SK-N-SH treated with all-trans-retinoic acid at 6 μM for 48 hours (cell line): ENCODE data around the gene ATG12.
"Not testable (repeated sequence)": the region's sequence is repeated elsewhere in the genome, so short reads cannot be mapped to it uniquely, and the experiment has no call there.

Experiments
- ATAC-seq: fragments of 200-7000 bp; cut with Tn5 transposase; 3 replicates; pipeline ENCODE4 v1.9.1; 2020; ENCODE audit warnings: mild to moderate bottlenecking, moderate library complexity
- BACH2 ChIP-seq: fragments of 250-450 bp; sonication (Bioruptor Pico); IDR thresholded peaks from 2 replicates; pipeline ENCODE4 v1.9.0; 2021; ENCODE audit warnings: mild to moderate bottlenecking, borderline replicate concordance
- CSDC2 ChIP-seq: fragments of 250-450 bp; sonication (Bioruptor Pico); IDR thresholded peaks from 2 replicates; pipeline ENCODE4 v1.5.0; 2020; ENCODE audit warnings: mild to moderate bottlenecking, moderate library complexity
- ESRRG ChIP-seq: fragments of 250-450 bp; sonication (Bioruptor Pico); IDR thresholded peaks from 2 replicates; pipeline ENCODE4 v1.6.1; 2021; ENCODE audit warnings: mild to moderate bottlenecking
- GLIS3 ChIP-seq: fragments of 250-450 bp; sonication (Bioruptor Pico); IDR thresholded peaks from 2 replicates; pipeline ENCODE4 v1.5.0; 2020; ENCODE audit warnings: mild to moderate bottlenecking, moderate library complexity
- ISL1 ChIP-seq: fragments of 250-450 bp; sonication (Bioruptor Pico); IDR thresholded peaks from 2 replicates; pipeline ENCODE4 v2.1.2; 2022; ENCODE audit warnings: mild to moderate bottlenecking, moderate library complexity
- OSR1 ChIP-seq: fragments of 250-450 bp; sonication (Bioruptor Pico); IDR thresholded peaks from 2 replicates; pipeline ENCODE4 v1.8.0; 2022; ENCODE audit warnings: moderate library complexity, mild to moderate bottlenecking, inconsistent platforms
- PPARA ChIP-seq: fragments of 250-450 bp; sonication (Bioruptor Pico); IDR thresholded peaks from 2 replicates; pipeline ENCODE4 v1.5.0; 2020; ENCODE audit warnings: mild to moderate bottlenecking, borderline replicate concordance
- RARB ChIP-seq: fragments of 250-450 bp; sonication (Bioruptor Pico); IDR thresholded peaks from 2 replicates; pipeline ENCODE4 v1.8.0; 2021; ENCODE audit warnings: mild to moderate bottlenecking, moderate library complexity
- SNAI2 ChIP-seq: fragments of 250-450 bp; sonication (Bioruptor Pico); IDR thresholded peaks from 2 replicates; pipeline ENCODE4 v1.5.0; 2020; ENCODE audit warnings: mild to moderate bottlenecking, moderate library complexity
- TCF4 ChIP-seq: fragments of 250-450 bp; sonication (Bioruptor Pico); IDR thresholded peaks from 2 replicates; pipeline ENCODE4 v1.8.0; 2021; ENCODE audit warnings: mild to moderate bottlenecking, moderate library complexity, borderline replicate concordance
- TOX ChIP-seq: fragments of 250-450 bp; sonication (Bioruptor Pico); IDR thresholded peaks from 2 replicates; pipeline ENCODE4 v1.8.0; 2021; ENCODE audit warnings: mild to moderate bottlenecking, moderate library complexity, borderline replicate concordance
- ZC3H10 ChIP-seq: fragments of 250-450 bp; sonication (Bioruptor Pico); IDR thresholded peaks from 2 replicates; pipeline ENCODE4 v1.5.1; 2021; ENCODE audit warnings: mild to moderate bottlenecking, moderate library complexity
- ZFP3 ChIP-seq: fragments of 250-450 bp; sonication (Bioruptor Pico); IDR thresholded peaks from 2 replicates; pipeline ENCODE4 v1.5.0; 2020; ENCODE audit warnings: mild to moderate bottlenecking, moderate library complexity
- ZFP30 ChIP-seq: fragments of 450-650 bp; formaldehyde crosslinking; IDR thresholded peaks from 2 replicates; pipeline ENCODE4 v1.5.0; 2022; ENCODE audit warnings: mild to moderate bottlenecking, moderate library complexity
- ZNF565 ChIP-seq: fragments of 450-650 bp; formaldehyde crosslinking; conservative IDR thresholded peaks from 2 replicates; pipeline ENCODE4 v1.5.0; 2020; ENCODE audit warnings: low read depth, mild to moderate bottlenecking, moderate library complexity
- ZNF70 ChIP-seq: fragments of 450-650 bp; formaldehyde crosslinking; IDR thresholded peaks from 2 replicates; pipeline ENCODE4 v1.5.0; 2020; ENCODE audit warnings: mild to moderate bottlenecking, moderate library complexity
- ZNF8 ChIP-seq: fragments of 450-650 bp; formaldehyde crosslinking; IDR thresholded peaks from 2 replicates; pipeline ENCODE4 v1.5.0; 2020; ENCODE audit warnings: mild to moderate bottlenecking, moderate library complexity
- TF ChIP-seq, protein P1 (sequence below): fragments of 250-450 bp; sonication (Bioruptor Pico); IDR thresholded peaks from 2 replicates; pipeline ENCODE4 v1.8.0; 2020; ENCODE audit warnings: mild to moderate bottlenecking, moderate library complexity, borderline replicate concordance
- TF ChIP-seq, protein P2 (sequence below): fragments of 250-450 bp; sonication (Bioruptor Pico); IDR thresholded peaks from 2 replicates; pipeline ENCODE4 v1.5.0; 2020; ENCODE audit warnings: mild to moderate bottlenecking, moderate library complexity
- TF ChIP-seq, protein P3 (sequence below): fragments of 250-450 bp; sonication (Bioruptor Pico); IDR thresholded peaks from 2 replicates; pipeline ENCODE4 v1.8.0; 2021; ENCODE audit warnings: low read depth, mild to moderate bottlenecking, moderate library complexity, borderline replicate concordance
- TF ChIP-seq, protein P4 (sequence below): fragments of 250-450 bp; sonication (Bioruptor Pico); IDR thresholded peaks from 2 replicates; pipeline ENCODE4 v1.5.1; 2020; ENCODE audit warnings: low read depth, mild to moderate bottlenecking, moderate library complexity

ATG12 gene

DNA sequence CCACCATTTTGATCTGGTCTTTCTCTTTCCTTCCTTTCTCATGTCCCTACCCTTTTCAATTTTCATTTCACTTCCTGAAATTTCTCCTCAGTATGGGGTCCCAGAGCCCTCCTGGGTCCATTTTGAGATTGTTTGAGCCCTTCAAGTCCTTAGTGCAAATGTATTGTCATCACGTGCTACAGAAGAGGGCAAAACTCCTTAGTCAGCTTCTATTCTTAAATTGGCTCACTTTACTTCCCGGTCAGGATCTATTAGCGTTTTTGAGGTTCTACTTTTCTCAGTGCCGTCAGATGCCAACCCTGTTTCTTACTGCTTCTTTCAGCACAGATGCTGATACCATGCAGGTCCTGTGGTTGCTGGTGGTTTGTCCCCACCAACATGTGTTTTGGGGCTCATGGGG lies 5.9 kb downstream of the ATG12 start:
- ATAC-seq = no peak
- TF ChIP-seq ZNF8 (CRISPR knock-in tag) = no peak
- TF ChIP-seq ZNF565 = no peak
- no peak for TF ChIP-seq ZC3H10 (CRISPR knock-in tag)
- TF ChIP-seq ZNF70 = no peak
- TF ChIP-seq TCF4 (CRISPR knock-in tag) = no peak
- TF ChIP-seq, protein P1, sequence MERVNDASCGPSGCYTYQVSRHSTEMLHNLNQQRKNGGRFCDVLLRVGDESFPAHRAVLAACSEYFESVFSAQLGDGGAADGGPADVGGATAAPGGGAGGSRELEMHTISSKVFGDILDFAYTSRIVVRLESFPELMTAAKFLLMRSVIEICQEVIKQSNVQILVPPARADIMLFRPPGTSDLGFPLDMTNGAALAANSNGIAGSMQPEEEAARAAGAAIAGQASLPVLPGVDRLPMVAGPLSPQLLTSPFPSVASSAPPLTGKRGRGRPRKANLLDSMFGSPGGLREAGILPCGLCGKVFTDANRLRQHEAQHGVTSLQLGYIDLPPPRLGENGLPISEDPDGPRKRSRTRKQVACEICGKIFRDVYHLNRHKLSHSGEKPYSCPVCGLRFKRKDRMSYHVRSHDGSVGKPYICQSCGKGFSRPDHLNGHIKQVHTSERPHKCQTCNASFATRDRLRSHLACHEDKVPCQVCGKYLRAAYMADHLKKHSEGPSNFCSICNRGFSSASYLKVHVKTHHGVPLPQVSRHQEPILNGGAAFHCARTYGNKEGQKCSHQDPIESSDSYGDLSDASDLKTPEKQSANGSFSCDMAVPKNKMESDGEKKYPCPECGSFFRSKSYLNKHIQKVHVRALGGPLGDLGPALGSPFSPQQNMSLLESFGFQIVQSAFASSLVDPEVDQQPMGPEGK = no peak
- no peak for TF ChIP-seq GLIS3 (CRISPR knock-in tag)
- TF ChIP-seq, all 23 proteins: peak for 0

DNA sequence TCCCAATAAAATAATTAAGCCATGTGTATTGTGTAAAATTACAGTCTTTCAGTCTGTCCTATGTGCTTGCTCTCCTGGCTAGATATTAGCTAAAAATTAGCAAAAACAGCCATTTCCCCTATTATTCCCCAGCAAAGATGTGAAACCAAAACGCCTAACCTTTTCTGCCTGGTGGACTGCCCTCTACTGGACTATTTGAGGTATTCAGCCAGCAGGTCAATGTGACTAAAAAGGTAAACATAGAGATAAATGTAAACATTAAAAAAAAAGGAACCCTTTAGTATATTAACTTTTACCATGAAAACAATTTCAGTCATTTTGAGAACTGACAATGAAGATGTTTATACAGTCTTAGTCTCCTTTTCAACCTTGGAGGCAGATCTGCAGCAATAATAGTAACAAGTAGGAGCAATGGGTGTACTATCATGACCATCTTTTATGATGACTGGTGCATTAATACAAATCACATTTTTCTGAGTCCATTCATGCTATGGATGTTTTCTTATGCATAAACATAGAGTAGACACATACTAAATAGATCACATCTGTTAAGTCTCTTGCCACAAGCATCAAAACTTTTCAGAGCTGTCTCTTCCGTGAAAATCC lies 10.1 kb downstream of the ATG12 start:
- TF ChIP-seq TOX (CRISPR knock-in tag) (no peak), ZNF70 (no peak)
- TF ChIP-seq, protein P1 = no peak
- TF ChIP-seq, all 23 proteins: peak for 0
- ATAC-seq = peak; percentile 84

DNA sequence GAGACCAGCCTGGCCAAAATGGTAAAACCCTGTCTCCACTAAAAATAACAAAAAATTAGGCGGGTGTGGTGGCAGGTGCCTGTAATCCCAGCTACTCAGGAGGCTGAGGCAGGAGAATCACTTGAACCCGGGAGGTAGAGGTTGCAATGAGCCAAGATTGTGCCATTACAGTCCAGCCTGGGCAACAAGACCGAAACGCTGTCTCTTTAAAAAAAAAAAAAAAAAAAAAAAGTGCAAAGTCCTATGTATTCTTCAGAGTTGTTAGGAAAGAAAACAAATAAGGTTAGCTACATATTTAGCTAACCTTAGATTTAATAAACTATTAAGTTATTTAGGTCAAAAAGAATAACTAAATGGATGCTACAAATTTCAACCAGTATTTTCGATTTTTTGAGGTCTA lies 11.5 kb downstream of the ATG12 start:
- ATAC-seq = no peak
- TF ChIP-seq ZC3H10 (CRISPR knock-in tag) (no peak), PPARA (CRISPR knock-in tag) (no peak), CSDC2 (CRISPR knock-in tag) (no peak), ZFP3 (no peak), RARB (CRISPR knock-in tag) (no peak), ZNF8 (CRISPR knock-in tag) (no peak), BACH2 (CRISPR knock-in tag) (no peak), ESRRG (CRISPR knock-in tag) (no peak), SNAI2 (CRISPR knock-in tag) (no peak), ZFP30 (CRISPR knock-in tag) (no peak), GLIS3 (CRISPR knock-in tag) (no peak), ISL1 (no peak), ZNF70 (no peak)
- TF ChIP-seq, protein P2, sequence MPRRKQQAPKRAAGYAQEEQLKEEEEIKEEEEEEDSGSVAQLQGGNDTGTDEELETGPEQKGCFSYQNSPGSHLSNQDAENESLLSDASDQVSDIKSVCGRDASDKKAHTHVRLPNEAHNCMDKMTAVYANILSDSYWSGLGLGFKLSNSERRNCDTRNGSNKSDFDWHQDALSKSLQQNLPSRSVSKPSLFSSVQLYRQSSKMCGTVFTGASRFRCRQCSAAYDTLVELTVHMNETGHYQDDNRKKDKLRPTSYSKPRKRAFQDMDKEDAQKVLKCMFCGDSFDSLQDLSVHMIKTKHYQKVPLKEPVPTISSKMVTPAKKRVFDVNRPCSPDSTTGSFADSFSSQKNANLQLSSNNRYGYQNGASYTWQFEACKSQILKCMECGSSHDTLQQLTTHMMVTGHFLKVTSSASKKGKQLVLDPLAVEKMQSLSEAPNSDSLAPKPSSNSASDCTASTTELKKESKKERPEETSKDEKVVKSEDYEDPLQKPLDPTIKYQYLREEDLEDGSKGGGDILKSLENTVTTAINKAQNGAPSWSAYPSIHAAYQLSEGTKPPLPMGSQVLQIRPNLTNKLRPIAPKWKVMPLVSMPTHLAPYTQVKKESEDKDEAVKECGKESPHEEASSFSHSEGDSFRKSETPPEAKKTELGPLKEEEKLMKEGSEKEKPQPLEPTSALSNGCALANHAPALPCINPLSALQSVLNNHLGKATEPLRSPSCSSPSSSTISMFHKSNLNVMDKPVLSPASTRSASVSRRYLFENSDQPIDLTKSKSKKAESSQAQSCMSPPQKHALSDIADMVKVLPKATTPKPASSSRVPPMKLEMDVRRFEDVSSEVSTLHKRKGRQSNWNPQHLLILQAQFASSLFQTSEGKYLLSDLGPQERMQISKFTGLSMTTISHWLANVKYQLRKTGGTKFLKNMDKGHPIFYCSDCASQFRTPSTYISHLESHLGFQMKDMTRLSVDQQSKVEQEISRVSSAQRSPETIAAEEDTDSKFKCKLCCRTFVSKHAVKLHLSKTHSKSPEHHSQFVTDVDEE = no peak
- TF ChIP-seq, protein P1 = no peak
- TF ChIP-seq, protein P3, sequence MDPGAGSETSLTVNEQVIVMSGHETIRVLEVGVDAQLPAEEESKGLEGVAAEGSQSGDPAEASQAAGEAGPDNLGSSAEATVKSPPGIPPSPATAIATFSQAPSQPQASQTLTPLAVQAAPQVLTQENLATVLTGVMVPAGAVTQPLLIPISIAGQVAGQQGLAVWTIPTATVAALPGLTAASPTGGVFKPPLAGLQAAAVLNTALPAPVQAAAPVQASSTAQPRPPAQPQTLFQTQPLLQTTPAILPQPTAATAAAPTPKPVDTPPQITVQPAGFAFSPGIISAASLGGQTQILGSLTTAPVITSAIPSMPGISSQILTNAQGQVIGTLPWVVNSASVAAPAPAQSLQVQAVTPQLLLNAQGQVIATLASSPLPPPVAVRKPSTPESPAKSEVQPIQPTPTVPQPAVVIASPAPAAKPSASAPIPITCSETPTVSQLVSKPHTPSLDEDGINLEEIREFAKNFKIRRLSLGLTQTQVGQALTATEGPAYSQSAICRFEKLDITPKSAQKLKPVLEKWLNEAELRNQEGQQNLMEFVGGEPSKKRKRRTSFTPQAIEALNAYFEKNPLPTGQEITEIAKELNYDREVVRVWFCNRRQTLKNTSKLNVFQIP (CRISPR knock-in tag) = no peak

DNA sequence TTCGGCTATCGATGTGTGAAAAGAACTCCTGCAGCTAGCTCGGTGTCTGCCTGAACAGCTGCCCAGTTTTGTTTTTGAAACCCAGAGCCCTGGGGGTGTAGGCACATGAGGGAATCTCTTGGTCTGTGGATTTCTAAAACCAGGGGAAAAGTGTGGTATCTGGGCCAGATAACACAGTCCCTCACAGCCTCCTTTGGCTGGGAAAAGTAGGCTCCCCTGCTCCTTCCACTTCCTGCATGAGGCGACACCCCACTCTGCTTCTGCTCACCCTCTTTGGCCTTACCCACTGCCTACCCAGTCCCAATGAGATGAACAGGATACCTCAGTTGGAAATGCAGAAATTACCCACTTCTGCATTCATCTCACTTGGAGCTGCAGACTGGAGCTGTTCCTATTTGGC lies 15.4 kb downstream of the ATG12 start:
- ATAC-seq = no peak
- TF ChIP-seq ESRRG (CRISPR knock-in tag) (no peak), OSR1 (CRISPR knock-in tag) (no peak), GLIS3 (CRISPR knock-in tag) (no peak), PPARA (CRISPR knock-in tag) (no peak), TCF4 (CRISPR knock-in tag) (no peak), ZNF70 (no peak), ISL1 (no peak)
- TF ChIP-seq, protein P3 (CRISPR knock-in tag) = no peak
- TF ChIP-seq, protein P4, sequence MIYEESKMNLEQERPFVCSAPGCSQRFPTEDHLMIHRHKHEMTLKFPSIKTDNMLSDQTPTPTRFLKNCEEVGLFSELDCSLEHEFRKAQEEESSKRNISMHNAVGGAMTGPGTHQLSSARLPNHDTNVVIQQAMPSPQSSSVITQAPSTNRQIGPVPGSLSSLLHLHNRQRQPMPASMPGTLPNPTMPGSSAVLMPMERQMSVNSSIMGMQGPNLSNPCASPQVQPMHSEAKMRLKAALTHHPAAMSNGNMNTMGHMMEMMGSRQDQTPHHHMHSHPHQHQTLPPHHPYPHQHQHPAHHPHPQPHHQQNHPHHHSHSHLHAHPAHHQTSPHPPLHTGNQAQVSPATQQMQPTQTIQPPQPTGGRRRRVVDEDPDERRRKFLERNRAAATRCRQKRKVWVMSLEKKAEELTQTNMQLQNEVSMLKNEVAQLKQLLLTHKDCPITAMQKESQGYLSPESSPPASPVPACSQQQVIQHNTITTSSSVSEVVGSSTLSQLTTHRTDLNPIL (CRISPR knock-in tag) = no peak
- TF ChIP-seq, all 23 proteins: peak for 0

DNA sequence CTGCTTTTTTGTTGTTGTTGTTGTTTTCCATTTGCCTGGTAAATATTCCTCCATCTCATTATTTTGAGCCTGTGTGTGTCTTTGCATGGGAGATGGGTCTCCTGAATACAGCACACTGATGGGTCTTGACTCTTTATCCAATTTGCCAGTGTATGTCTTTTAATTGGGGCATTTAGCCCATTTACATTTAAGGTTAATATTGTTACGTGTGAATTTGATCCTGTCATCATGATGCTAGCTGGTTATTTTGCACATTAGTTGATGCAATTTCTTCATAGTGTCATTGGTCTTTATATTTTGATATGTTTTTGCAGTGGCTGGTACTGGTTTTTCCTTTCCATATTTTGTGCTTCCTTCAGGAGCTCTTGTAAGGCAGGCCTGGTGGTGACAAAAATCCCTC lies 16.4 kb downstream of the ATG12 start:
- ATAC-seq = not testable (repeated sequence)
